Measurements from ENCODE around the gene KCNT1.

- TF ChIP-seq, protein P1, sequence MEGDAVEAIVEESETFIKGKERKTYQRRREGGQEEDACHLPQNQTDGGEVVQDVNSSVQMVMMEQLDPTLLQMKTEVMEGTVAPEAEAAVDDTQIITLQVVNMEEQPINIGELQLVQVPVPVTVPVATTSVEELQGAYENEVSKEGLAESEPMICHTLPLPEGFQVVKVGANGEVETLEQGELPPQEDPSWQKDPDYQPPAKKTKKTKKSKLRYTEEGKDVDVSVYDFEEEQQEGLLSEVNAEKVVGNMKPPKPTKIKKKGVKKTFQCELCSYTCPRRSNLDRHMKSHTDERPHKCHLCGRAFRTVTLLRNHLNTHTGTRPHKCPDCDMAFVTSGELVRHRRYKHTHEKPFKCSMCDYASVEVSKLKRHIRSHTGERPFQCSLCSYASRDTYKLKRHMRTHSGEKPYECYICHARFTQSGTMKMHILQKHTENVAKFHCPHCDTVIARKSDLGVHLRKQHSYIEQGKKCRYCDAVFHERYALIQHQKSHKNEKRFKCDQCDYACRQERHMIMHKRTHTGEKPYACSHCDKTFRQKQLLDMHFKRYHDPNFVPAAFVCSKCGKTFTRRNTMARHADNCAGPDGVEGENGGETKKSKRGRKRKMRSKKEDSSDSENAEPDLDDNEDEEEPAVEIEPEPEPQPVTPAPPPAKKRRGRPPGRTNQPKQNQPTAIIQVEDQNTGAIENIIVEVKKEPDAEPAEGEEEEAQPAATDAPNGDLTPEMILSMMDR (IDR thresholded peaks at IDR 0.05), result no peak
- no peak for TF ChIP-seq POLR2A (IDR thresholded peaks at IDR 0.05; ENCODE audit: low read depth)
- no peak for TF ChIP-seq EP300 (IDR thresholded peaks at IDR 0.05)
These were observed 45.3 kb downstream of the KCNT1 start for GRCh38 chr9:135747311-135747710.
